WTC11 (cell line): Measurements from ENCODE around the gene GRM1. TPM values are rescaled to one million over a fixed set of nuclear protein-coding genes. Genes with fewer than 3 reads are reported as not detected.

Source experiments
- ATAC-seq: fragments of 200-7000 bp; cut with Tn5 transposase; 2 replicates; pipeline ENCODE4 v1.10.0; 2021; ENCODE audit warnings: mild to moderate bottlenecking, moderate library complexity
- CTCF ChIA-PET: fragments of 300-600 bp; sonication (Branson Sonifier 250); formaldehyde crosslinking; loops from one replicate; lab custom pipeline; 2021; ENCODE audit warnings: antibody characterized with exemption; lab: Charles Lee
- POLR2A ChIA-PET: fragments of 350-600 bp; sonication (Branson Sonifier 250); formaldehyde crosslinking; loops from one replicate; lab custom pipeline; 2021; ENCODE audit warnings: antibody characterized with exemption; lab: Charles Lee
- DNase-seq: peaks from one replicate; pipeline ENCODE4 v3.0.0; 2021; ENCODE audit warnings: low spot score
- H3K27ac Mint-ChIP-seq: 2 replicates; pipeline ENCODE4 v1.8.0; 2021; ENCODE audit warnings: mixed read lengths
- H3K27me3 Mint-ChIP-seq: 2 replicates; pipeline ENCODE4 v1.8.0; 2021; ENCODE audit warnings: low read depth, mild to moderate bottlenecking, moderate library complexity, mixed read lengths
- H3K36me3 Mint-ChIP-seq: 2 replicates; pipeline ENCODE4 v1.8.0; 2021; ENCODE audit warnings: mixed read lengths
- H3K4me1 Mint-ChIP-seq: 2 replicates; pipeline ENCODE4 v1.8.0; 2022; ENCODE audit warnings: mixed read lengths
- H3K4me3 Mint-ChIP-seq: 2 replicates; pipeline ENCODE4 v1.8.0; 2021; ENCODE audit warnings: mild to moderate bottlenecking, moderate library complexity, mixed read lengths
- H3K9me3 Mint-ChIP-seq: 2 replicates; pipeline ENCODE4 v1.8.0; 2021; ENCODE audit warnings: mixed read lengths
- ATF1 ChIP-seq: sonication (generic); formaldehyde crosslinking; IDR thresholded peaks from 2 replicates; pipeline ENCODE4 v1.8.1; 2023; ENCODE audit warnings: mild to moderate bottlenecking, moderate library complexity, missing genetic modification reagents
- ATF2 ChIP-seq: sonication (generic); formaldehyde crosslinking; IDR thresholded peaks from 2 replicates; pipeline ENCODE4 v1.8.1; 2022; ENCODE audit warnings: low read depth, missing genetic modification reagents, borderline replicate concordance
- CBFB ChIP-seq: sonication (generic); formaldehyde crosslinking; IDR thresholded peaks from 2 replicates; pipeline ENCODE4 v1.8.1; 2022; ENCODE audit warnings: mild to moderate bottlenecking, low read depth, missing genetic modification reagents
- CREM ChIP-seq: sonication (generic); formaldehyde crosslinking; IDR thresholded peaks from 2 replicates; pipeline ENCODE4 v1.8.1; 2022; ENCODE audit warnings: mild to moderate bottlenecking, missing genetic modification reagents, moderate library complexity
- CTCF ChIP-seq: fragments of 200-600 bp; IDR thresholded peaks from 2 replicates; pipeline ENCODE4 v1.8.0; 2022; ENCODE audit warnings: antibody characterized with exemption
- ELF4 ChIP-seq: sonication (generic); formaldehyde crosslinking; IDR thresholded peaks from 2 replicates; pipeline ENCODE4 v1.8.1; 2022; ENCODE audit warnings: low read depth, mild to moderate bottlenecking, moderate library complexity, missing genetic modification reagents
- EMX1 ChIP-seq: fragments of 250-450 bp; sonication (Bioruptor Pico); IDR thresholded peaks from 2 replicates; pipeline ENCODE4 v1.8.0; 2021; ENCODE audit warnings: mild to moderate bottlenecking
- FOXJ3 ChIP-seq: sonication (generic); formaldehyde crosslinking; IDR thresholded peaks from 2 replicates; pipeline ENCODE4 v1.9.0; 2021; ENCODE audit warnings: missing genetic modification reagents, mild to moderate bottlenecking, borderline replicate concordance
- FOXK1 ChIP-seq: sonication (generic); formaldehyde crosslinking; IDR thresholded peaks from 2 replicates; pipeline ENCODE4 v1.8.0; 2022; ENCODE audit warnings: mild to moderate bottlenecking, moderate library complexity, missing genetic modification reagents
- FOXP1 ChIP-seq: sonication (generic); formaldehyde crosslinking; IDR thresholded peaks from 2 replicates; pipeline ENCODE4 v1.8.0; 2022; ENCODE audit warnings: missing genetic modification reagents, mild to moderate bottlenecking, moderate library complexity, borderline replicate concordance
- FOXP4 ChIP-seq: sonication (generic); formaldehyde crosslinking; IDR thresholded peaks from 2 replicates; pipeline ENCODE4 v1.8.0; 2022; ENCODE audit warnings: mild to moderate bottlenecking, missing genetic modification reagents
- GABPB1 ChIP-seq: sonication (generic); formaldehyde crosslinking; IDR thresholded peaks from 2 replicates; pipeline ENCODE4 v1.8.1; 2023; ENCODE audit warnings: mild to moderate bottlenecking, missing genetic modification reagents
- JAZF1 ChIP-seq: fragments of 250-450 bp; sonication (Bioruptor Pico); IDR thresholded peaks from 2 replicates; pipeline ENCODE4 v1.9.0; 2021; ENCODE audit warnings: moderate library complexity, mild to moderate bottlenecking, inconsistent platforms
- MYBL2 ChIP-seq: sonication (generic); formaldehyde crosslinking; IDR thresholded peaks from 2 replicates; pipeline ENCODE4 v1.8.1; 2023; ENCODE audit warnings: mild to moderate bottlenecking, moderate library complexity, missing genetic modification reagents
- NFE2L1 ChIP-seq: sonication (generic); formaldehyde crosslinking; IDR thresholded peaks from 2 replicates; pipeline ENCODE4 v1.8.1; 2023; ENCODE audit warnings: missing genetic modification reagents
- NR1H2 ChIP-seq: sonication (generic); formaldehyde crosslinking; IDR thresholded peaks from 2 replicates; pipeline ENCODE4 v1.9.0; 2021; ENCODE audit warnings: mild to moderate bottlenecking, moderate library complexity, missing genetic modification reagents
- TCF7 ChIP-seq: sonication (generic); formaldehyde crosslinking; IDR thresholded peaks from 2 replicates; pipeline ENCODE4 v1.8.0; 2022; ENCODE audit warnings: mild to moderate bottlenecking, low read depth, missing genetic modification reagents, moderate library complexity
- USF1 ChIP-seq: sonication (generic); formaldehyde crosslinking; IDR thresholded peaks from 2 replicates; pipeline ENCODE4 v1.8.0; 2022; ENCODE audit warnings: mild to moderate bottlenecking, missing genetic modification reagents
- ZBTB43 ChIP-seq: sonication (generic); formaldehyde crosslinking; IDR thresholded peaks from 2 replicates; pipeline ENCODE4 v1.8.1; 2023; ENCODE audit warnings: mild to moderate bottlenecking, missing genetic modification reagents
- ZNF138 ChIP-seq: sonication (generic); formaldehyde crosslinking; conservative IDR thresholded peaks from 2 replicates; pipeline ENCODE4 v1.8.1; 2022; ENCODE audit warnings: mild to moderate bottlenecking, moderate library complexity, missing genetic modification reagents
- ZNF232 ChIP-seq: sonication (generic); formaldehyde crosslinking; IDR thresholded peaks from 2 replicates; pipeline ENCODE4 v1.8.0; 2022; ENCODE audit warnings: mild to moderate bottlenecking, missing genetic modification reagents
- total RNA-seq: library from RNA; stranded (reverse); gene quantifications from 3 replicates; pipeline ENCODE4 v1.2.3, GENCODE V29; 2021

GRM1 gene
- total RNA-seq, 1 experiment from 2014 or later: 0.46 TPM

- TF ChIP-seq ATF2 (no peak), TCF7 (CRISPR knock-in tag) (no peak), FOXP1 (CRISPR knock-in tag) (peak; percentile 83), NR1H2 (CRISPR knock-in tag) (no peak), MYBL2 (CRISPR knock-in tag) (no peak), ATF1 (CRISPR knock-in tag) (no peak), FOXP4 (CRISPR knock-in tag) (no peak; the same call in 1 of the 2 replicates), CBFB (no peak), ZBTB43 (CRISPR knock-in tag) (0 out of 2 replicates have a peak, but pooled peaks have one; percentile 61), JAZF1 (CRISPR knock-in tag) (no peak), NFE2L1 (CRISPR knock-in tag) (no peak; the same call in 1 of the 2 replicates), EMX1 (CRISPR knock-in tag) (no peak), CTCF (no peak), GABPB1 (CRISPR knock-in tag) (no peak), FOXK1 (CRISPR knock-in tag) (peak; percentile 26; the same call in 1 of the 2 replicates), ELF4 (CRISPR knock-in tag) (no peak), FOXJ3 (CRISPR knock-in tag) (no peak), ZNF138 (CRISPR knock-in tag) (0 out of 2 replicates have a peak, but pooled peaks have one; percentile 8), ZNF232 (CRISPR knock-in tag) (no peak)
Measured at GRCh38 chr6:146433881-146434731, 405.2 kb downstream of the GRM1 start (continued).

- peak overlapping the region; percentile 76 for H3K4me3 Mint-ChIP-seq
- H3K27ac Mint-ChIP-seq: no peak overlapping the region
- peaks cover 9% of the 10 kb centered on the region for H3K4me1 Mint-ChIP-seq
- TF ChIP-seq USF1: 0 out of 2 replicates have a peak, but pooled peaks have one; percentile 3
- TF ChIP-seq CREM (CRISPR knock-in tag): no peak
- TF ChIP-seq, all 79 proteins: peak for 1
- H3K9me3 Mint-ChIP-seq: no peaks in the 10 kb centered on the region
- H3K36me3 Mint-ChIP-seq: no peaks in the 10 kb centered on the region
- peaks cover 34% of the 10 kb centered on the region for H3K27me3 Mint-ChIP-seq
- DNase-seq (no peak), ATAC-seq (no peak)
- ChIA-PET CTCF (interaction anchor here (1.0 to 1.4 kb wide), 2 partner anchors 9 to 231 kb away, joined by 3 to 4 read pairs; no protein-coding TSS in a partner anchor), POLR2A (no interaction called here)
Measured at GRCh38 chr6:146434732-146435390, 406.0 kb downstream of the GRM1 start.
